Pons (tissue), 1 donor: ENCODE data around the gene SLC7A1.

Experiments
- DNase-seq: peaks from one replicate; pipeline ENCODE4 v3.0.0-alpha.2; 2016; ENCODE audit warnings: low spot score

SLC7A1 gene

GRCh38 chr13:29561918-29562317 lies 33.6 kb downstream of the SLC7A1 start:
- no peak for DNase-seq

DNA sequence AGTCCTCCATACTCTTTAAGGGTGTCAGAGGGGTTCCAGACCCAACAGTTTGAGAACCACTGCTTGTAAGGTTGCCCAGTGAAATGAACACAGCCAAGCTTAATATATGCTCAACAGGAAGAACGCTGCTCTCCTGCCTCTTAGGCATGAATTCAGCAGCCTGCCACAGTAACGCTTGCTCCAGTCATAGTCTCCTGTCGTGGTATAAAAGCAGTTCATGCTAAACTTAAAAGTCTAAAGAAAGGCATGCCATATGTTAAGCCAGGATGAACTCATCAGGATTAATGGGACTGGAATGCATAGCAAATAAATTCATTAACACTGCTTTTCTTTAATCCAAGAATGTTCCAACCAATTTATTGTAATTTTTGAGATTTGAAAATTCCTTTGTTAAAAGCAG lies 38.7 kb downstream of the SLC7A1 start:
- DNase-seq = no peak

DNA sequence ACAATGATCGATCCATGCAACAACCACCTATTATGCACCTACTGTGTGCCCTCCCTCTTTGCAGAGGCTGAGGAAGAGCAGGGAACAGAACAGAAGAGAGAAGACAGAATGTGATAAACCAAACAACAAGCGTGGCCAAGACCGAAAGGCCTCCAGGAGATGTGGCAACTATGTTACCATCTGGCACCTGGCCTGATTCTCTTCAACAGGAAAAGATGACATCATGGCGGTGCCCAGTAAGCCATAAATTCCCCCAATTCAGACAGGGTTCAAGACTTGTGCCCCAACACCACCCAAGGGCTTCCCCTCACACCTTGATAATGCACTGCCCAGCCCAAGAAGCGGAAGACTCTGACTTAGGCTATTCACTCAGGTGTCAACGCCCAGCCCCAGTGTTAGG lies 44.3 kb downstream of the SLC7A1 start:
- DNase-seq = no peak

- DNase-seq = no peak
Observed at GRCh38 chr13:29550430-29550988, 45.0 kb downstream of the SLC7A1 start.

- no peak for DNase-seq
Observed at GRCh38 chr13:29548722-29549121, 46.8 kb downstream of the SLC7A1 start.

DNA sequence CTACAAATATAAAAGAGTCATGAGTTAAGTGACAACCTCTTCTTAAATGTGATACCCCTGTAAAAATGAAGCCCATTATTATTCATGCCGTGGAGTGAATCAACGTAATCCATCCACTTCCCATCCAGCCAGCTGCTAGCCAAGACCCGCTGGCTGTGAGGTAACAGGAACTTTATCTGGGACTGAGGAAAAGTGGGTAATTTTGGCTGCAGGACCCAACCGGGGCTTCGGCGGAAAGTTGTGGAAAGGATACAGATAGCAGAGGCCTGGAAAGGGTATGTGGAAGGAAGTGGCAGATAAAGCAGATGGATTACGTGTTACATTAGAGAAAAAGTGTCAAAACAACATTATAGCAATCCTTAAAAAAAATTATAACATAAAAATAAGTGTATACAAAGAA lies 48.3 kb downstream of the SLC7A1 start:
- DNase-seq = no peak

DNA sequence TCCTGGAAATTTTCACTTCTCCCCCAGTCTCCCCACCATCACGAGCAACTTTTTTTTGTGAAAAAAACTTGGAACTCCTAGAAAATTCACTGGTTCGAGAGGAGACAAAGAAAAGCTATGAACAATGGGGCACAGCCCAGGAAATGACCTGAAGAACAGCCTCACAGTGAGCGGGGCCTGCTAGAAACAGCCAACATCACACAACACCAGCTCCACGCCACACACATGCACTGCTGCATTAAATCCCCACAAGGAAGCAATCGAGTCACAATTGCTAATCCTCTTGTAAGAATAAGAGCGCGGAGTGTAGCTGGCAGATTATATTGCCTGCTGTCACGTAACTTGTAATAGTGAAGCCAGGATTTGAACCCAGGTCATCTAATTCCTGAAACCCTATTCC lies 48.8 kb downstream of the SLC7A1 start:
- DNase-seq = no peak

DNA sequence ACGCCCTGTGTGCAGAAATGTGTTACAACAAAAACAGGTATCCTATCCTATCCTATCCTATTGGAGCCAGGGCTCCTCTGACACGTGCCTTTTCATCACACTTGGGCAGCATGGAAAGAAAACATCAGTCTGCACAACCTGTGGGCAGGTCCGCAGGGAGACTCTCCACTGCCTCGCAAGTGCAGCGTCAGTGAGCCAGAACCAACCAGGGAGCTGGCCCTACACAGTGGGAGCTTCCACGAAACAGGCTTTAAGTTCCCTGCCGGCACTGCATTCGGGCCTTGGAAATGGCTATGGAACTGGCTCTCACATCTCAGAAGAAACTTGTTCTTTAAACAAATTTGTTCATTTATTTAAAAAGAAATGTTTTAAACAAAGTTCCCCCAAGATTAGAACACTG lies 49.5 kb downstream of the SLC7A1 start:
- no peak for DNase-seq

DNA sequence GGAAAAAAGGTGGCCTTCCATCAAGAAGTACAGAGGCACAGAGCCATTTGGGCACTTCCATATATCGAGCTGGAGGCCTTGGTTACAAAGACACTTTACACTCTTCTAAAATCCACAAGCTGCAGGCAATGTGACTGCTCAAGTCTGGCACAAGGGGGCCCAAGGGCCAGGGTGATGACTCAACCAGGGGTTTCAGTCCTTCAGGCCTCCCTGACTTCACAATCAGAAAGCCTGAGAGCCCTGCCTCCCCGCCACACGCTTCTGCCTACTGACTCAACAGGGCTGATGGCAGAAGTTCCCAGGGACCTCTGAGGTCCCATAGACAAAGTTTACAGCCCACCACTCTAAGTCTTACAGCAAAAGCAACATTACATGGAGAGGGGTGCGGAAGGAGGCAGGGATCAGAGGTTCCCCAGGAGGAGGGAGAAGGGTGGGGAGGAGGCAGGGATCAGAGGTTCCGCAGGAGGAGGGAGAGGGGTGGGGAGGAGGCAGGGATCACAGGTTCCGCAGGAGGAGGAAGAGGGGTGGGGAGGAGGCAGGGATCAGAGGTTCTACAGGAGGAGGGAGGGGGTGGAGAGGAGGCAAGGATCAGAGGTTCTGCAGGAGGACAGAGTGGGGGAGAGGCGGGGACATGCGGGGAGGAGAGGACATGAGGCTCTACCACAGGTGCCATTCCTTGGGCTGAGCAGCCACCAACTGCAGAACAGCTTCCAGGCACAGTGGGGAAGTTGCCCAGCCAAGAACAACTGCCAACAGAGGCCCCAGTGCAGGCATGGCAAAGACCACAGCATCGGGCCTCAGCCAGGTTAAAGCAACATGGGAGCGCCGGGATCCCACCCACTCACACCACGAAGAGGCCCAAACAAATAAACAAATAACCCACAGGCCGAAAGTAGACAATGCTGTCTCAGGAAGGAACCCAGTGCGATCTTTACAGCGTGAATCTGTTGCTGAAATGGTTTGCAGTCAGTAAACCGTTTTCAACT lies 52.0 kb downstream of the SLC7A1 start:
- no peak for DNase-seq

GRCh38 chr13:29542381-29542780 lies 53.1 kb downstream of the SLC7A1 start:
- no peak for DNase-seq

DNA sequence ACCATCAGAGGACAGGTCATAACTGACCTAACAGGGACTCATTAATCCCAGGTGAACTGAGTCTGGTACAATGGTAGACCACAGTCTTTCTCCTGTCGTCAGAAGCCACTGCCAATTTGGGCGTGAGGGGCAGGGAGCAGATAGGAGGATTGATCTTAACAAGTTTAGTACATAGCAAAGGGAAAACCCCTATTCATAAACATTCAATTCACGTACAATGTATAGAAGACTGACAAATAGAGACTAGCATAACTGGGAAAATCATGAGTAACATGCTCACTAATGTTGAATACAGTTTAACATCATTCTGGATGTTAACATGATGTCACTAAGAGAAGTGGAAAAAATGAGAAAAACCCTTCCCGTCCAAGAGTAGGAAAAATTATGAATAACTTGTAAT lies 54.1 kb downstream of the SLC7A1 start:
- DNase-seq = no peak

DNA sequence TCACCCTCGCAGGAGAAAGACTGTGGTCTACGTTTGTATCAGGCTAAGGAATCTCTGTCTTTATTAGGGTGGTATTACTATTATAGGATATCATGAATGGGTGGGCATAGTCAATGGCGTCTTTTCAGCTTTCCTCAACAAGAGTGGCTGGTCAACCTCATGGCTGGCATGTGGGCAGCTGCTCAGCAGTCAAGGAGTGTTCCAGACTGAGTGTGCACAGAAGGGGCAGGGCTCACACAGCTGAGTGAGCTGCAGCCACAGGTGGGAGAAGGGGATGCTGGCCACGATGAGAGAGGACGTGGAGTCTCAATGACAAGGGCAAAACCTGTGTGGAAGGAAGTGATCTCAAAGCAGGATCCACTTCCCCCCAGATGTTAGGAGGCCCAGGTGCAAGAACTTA lies 54.7 kb downstream of the SLC7A1 start:
- DNase-seq = no peak

GRCh38 chr13:29540334-29540733 lies 55.2 kb downstream of the SLC7A1 start:
- DNase-seq = no peak

GRCh38 chr13:29539856-29540255 lies 55.6 kb downstream of the SLC7A1 start:
- no peak for DNase-seq

DNA sequence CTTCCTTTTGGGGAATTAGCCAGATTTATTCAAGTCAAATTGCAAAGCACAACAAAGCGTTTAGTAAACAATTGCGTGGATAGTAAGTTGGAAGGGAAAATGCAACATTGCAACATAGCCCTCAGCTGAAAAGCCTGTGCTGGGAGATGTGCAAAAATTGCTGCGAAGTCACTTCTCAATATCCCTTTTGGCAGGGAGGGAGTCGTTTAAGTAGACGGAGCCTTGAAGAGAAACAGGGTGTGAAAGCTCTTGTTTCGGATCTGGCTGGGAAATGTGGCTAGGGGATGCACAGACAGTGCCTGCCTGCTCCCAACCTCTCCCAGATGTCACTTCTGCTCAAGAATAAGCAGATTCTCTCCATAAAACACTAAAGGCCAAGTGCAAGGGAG lies 56.8 kb downstream of the SLC7A1 start:
- DNase-seq = no peak

- peak; percentile 33 for DNase-seq
Observed at GRCh38 chr13:29537736-29538651, 57.5 kb downstream of the SLC7A1 start.

GRCh38 chr13:29536853-29537252 lies 58.6 kb downstream of the SLC7A1 start:
- DNase-seq = no peak

DNA sequence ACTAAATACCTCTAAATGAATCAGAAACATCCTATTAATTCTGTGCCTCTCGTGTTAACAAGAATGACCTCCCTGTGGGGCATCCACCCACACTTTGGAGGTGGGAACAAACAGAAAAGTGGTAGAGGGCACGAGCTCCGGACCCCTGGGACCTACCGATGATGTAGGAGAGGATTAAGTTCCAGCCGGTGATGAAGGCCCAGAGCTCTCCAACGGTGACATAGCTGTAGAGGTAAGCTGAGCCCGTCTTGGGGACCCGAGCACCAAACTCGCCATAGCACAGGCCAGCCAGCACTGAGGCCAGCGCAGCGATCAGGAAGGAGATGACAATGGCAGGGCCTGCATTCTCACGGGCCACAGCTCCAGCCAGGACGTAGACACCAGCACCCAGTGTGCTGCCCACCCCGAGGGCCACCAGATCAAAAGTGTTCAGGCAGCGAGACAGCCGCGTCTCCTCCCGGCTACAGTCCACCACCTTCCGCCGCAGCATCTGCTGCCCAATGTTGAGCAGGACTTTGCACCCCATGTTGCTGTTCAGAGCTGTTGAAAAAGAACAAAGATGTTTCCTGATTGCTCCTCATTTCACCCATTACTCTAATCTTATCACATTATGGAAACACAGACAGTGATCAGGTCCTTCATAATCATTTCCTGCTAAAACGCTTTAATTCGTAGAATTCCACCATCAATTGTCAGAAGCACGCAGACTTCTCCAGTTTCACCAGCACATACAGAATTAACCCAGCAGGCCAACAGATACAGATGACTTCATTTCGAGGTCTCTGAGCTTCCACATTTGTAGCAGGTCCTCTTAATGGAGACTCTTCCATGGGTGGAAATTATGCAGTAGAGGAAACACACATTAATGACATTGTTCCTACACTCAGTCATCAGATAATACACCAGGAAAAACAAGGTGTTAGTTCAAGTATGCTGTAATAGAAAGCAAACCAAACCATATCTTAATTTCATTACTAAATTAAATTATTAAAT lies 59.5 kb downstream of the SLC7A1 start:
- DNase-seq = no peak

DNA sequence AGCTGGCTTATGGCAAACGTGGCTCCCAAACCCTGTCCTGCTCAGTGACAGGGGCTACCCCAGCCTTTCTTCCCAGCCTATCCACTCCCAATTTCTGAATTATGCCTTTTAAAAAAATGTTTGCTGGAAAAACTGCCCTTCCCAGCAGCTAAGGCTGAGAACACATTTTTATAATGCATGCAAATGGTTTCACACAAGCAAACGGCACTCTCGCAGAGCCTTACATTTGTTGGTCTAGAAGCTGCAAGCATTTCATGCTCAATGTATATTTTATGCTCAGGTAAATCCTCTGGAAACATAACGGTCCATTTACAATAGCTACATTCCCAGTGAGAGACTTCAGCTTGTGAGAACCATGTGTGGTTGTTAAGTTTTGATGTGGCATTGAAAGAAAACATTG lies 61.4 kb downstream of the SLC7A1 start:
- DNase-seq = no peak

DNA sequence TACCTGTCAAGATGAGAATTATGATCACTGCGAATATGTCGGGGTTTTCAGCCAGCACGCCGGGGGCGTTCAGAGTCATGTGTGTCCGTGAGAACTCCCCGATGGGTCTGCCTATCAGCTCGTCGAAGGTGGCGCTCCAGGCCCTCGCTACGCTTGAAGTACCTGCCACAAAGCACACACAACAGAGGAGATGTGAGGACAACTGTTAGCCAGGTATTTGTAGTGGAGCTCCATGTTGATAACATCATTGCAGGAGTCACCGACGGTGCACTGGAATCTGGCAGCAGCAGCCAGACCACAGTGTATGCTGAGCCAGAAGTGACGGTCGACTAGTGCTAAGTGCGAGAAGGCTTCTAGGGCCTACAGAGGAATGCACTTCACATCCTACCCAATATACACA lies 62.7 kb downstream of the SLC7A1 start:
- no peak for DNase-seq

DNA sequence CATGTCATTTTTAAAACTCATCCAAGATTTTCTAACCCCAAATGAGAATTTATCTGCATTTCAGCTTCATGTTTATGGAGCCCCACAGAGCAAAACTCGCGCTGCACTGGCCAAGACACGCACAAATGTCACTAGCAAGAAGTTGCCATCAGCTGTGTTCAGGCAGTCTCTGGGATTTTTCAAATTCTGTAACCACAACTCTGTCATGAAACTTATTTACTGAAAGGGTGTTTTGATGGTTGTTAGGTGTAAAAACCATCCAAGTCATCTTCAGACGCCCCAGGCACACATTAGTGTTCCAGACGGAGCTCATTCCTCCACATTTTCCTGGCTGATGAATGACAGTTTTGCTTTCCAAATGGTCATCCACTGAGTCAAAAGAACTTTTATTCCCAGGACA lies 63.4 kb downstream of the SLC7A1 start:
- no peak for DNase-seq
